ENCODE results near the gene NECAB2. TPM values are rescaled to one million over a fixed set of nuclear protein-coding genes. Genes with fewer than 3 reads are reported as not detected.

Gene NECAB2
- polyA plus RNA-seq, 3 donors: 1.5 to 3.5 (median 1.6) TPM

- DNase-seq (ENCODE audit: low read depth in 3 of 3, low spot score in 2 of 3): no peak
These were observed 2.4 kb upstream of the NECAB2 start for GRCh38 chr16:83965444-83966152.

GRCh38 chr16:83966153-83966696 is 1.8 kb upstream of the NECAB2 start:
- no peak for DNase-seq (ENCODE audit: low read depth in 3 of 3, low spot score in 2 of 3)

DNA sequence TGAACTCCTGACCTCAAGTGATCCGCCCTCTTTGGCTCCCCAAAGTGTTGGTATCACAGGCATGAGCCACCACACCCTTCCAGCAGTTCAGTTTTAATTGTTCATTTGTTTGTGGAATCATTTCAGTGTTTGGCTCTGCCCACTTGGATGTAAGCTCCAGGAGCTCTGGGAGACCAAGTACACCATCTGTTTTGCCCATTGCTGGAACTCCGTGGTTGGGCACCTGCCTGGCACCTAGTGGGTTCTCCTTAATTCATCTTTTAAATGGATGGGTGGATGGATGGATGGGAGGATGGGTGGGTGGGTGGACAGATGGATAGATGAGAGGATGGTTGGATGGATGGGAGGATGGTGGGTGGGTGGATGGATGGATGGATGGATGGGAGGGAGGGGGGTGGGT is 953 bp upstream of the NECAB2 start:
- no peak for DNase-seq (ENCODE audit: low read depth in 3 of 3, low spot score in 2 of 3)

DNA sequence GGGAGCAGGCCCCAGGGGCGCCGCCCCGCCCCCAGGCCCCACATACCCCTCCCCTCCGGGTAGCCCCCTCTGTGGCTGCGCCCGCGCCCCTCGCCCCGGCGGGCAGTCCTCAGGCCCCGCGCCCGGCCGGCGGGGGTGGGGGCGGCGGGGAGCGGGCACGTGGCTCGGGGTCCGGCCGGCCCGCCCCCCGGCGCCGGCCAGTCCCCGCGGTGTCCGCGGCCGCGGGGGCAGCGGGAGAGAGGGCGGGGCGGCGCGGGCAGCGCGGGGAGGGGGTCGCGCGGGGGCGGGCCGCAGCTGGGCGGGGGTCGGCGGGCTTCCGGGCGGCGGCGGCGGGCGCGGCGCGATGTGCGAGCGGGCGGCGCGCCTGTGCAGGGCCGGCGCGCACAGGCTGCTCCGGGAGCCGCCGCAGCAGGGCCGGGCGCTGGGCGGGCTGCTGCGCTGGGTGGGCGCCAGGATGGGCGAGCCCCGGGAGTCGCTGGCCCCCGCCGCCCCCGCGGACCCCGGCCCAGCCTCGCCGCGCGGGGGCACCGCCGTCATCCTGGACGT is 335 bp downstream of the NECAB2 start:
- no peak for DNase-seq (ENCODE audit: low read depth in 3 of 3, low spot score in 2 of 3)

GRCh38 chr16:83968891-83969649 is 1.0 kb downstream of the NECAB2 start:
- no peak for DNase-seq (ENCODE audit: low read depth in 3 of 3, low spot score in 2 of 3)

DNA sequence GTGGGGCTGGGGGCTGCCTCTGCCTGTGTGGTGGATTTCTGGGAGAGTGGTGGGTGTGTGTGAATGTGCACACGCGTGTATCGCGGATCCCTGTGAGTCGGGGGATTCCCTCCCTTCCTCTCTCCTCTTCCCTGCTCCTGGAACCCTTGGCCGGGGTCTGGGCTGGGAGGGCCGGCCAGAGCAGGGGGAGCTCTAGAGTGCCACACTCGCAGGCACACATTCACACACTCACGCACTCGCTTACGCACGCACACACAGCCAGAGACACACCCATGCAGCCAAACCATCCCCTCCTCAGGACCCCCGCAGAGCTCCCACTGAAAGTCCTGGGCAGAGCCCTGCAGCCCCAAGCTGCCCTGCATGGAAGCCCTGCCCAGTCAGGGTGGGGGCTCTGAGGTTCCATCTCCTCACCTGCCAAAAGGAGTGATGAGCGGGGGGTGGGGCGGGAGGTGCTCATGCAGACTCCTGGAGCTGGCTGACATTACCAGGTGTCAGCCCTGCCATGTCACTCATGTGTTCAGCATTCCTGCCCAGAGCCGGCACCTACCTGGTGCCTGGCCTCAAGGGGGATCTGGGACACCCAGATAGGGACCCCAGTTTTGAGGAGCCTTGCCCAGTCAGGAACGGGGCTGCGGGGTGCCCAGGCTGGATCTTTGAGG is 1.9 kb downstream of the NECAB2 start:
- DNase-seq (ENCODE audit: low read depth in 3 of 3, low spot score in 2 of 3): no peak

GRCh38 chr16:83970430-83970815 is 2.4 kb downstream of the NECAB2 start:
- DNase-seq (ENCODE audit: low read depth in 3 of 3, low spot score in 2 of 3): no peak

GRCh38 chr16:83971165-83972130 is 3.4 kb downstream of the NECAB2 start:
- DNase-seq (ENCODE audit: low read depth in 3 of 3, low spot score in 2 of 3): no peak

- DNase-seq (ENCODE audit: low read depth in 3 of 3, low spot score in 2 of 3): no peak
These were observed 4.4 kb downstream of the NECAB2 start for GRCh38 chr16:83972256-83973008.

- DNase-seq (ENCODE audit: low read depth in 3 of 3, low spot score in 2 of 3): no peak
These were observed 5.0 kb downstream of the NECAB2 start for GRCh38 chr16:83973077-83973476.

DNA sequence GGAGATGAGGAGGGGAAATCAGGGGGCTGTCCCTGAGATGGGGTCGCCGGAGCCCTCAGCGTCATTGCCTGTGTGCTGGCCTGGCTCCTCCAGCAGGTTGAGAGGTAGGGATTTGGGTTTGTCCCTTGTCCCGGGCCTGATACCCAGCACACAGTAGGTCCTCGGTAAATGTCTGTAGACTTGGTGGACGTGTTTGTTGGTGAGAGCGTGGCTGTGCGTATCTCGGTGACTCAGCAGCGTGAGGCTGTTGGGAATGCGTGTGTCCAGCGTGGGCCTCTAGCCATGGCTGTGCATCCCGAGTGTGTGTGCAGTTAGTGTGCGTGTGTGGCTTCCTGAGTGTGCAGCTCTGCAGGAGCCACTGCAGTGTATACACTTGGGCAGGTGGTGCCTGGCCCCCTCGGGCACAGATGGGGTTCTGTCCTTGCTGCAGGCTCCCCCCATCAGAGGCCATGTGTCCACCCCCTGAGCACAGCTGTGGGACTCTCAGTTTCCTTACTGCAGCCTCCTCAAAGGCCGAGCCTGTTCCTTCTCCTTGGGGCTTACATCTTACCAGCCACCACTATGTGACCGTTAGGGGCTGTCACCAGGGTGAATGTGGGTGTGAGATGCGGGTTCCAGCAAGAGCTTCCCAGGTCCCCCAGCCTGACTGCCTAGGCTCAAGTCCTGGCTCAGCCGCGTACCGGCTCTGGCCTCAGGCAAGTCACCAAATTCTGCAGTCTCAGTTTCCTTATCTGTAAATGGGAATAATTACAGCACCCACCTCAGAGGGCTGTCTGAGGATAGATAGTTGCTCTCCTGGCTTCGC is 5.7 kb downstream of the NECAB2 start:
- no peak for DNase-seq (ENCODE audit: low read depth in 3 of 3, low spot score in 2 of 3)

DNA sequence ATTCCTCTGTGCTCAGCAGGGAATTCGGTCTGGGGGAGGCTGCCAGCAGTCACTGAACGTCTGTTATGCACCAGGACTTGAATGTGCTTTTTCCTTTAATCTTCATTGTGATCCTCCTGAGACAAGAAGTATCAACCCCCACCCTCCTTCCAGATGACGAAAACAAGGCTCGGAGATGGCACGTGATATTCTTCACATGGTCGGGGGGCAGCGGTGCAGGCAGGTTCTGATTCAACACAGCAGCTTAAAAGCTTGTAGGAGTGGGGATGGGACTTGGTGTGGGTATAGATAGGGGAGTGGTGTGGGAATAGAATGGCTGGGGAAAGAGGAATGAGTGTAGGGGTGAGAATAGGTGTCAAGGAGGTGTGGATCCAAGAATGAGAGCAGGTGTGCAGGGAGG is 6.4 kb downstream of the NECAB2 start:
- DNase-seq (ENCODE audit: low read depth in 3 of 3, low spot score in 2 of 3): no peak

DNA sequence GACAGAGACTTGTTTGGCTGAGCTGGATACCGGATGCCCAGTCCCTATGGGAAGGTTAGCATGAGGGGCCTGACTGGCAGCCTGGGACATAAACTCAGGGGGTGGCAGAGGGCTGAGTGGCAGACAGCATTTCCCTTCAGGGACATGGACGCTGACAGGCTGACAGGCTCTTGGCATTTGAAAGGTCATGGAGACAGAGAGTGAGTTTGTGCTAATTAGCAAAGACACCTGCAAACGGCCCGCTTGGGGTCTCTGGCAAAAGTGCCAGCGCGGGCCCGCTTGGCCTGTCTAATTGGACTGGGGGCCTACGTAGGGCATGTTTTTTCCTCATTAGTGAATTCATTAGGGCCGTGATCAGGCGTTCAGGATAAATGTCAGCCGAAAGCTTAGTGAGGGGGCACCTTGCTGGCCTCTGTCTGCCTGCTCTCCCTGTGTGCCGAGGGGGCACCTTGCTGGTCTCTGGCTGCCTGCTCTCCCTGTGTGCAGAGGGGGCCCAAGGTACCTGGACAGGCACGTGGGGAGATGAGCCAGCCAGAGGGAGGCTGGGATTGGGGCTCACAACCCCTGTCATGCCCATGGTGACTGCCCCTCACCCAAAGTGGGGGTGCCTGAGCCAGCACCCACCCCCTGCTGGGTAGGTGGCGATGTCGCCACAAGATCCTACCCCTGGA is 7.7 kb downstream of the NECAB2 start:
- DNase-seq (ENCODE audit: low read depth in 3 of 3, low spot score in 2 of 3): no peak

- DNase-seq (ENCODE audit: low read depth in 3 of 3, low spot score in 2 of 3): no peak
These were observed 9.2 kb downstream of the NECAB2 start for GRCh38 chr16:83977056-83977815.

- no peak for DNase-seq (ENCODE audit: low read depth in 3 of 3, low spot score in 2 of 3)
These were observed 10.4 kb downstream of the NECAB2 start for GRCh38 chr16:83978401-83978904.

DNA sequence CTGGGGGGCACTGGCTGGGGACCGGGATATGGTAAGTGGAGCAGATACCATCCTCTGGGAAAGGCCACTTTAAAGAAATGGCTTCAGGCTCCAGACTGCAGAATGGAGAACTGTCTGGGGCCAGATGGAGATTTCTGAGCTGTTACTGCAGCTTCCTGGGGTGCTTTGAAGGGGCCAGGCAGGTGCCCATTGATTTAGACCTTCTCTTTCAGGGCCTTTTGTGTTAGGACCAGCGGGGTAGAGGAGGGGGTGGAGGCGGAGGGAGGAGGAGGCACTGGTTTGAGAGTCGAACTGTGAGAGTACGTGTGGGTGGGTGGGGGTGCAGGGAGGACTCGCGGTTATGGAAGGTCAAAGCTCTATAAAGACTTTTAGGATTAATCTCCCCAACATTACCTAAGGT is 11.4 kb downstream of the NECAB2 start:
- no peak for DNase-seq (ENCODE audit: low read depth in 3 of 3, low spot score in 2 of 3)

DNA sequence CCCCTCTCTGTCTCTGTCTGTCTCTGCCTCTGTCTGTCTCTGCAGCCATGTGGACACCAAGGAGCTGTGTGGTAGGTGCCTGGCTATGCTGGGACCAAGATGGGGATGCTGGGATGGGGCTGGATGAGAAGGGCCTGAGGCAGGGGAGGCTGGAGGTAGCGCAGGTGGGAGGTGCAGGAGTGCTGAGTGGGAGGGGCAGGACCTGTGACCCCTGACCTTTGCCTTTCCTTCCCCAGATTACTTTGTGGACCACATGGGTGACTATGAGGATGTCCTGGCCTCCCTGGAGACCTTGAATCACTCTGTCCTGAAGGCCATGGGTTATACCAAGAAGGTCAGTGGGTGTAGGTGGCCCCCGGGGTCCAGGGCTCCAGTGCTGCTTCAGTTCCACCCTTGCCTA is 12.8 kb downstream of the NECAB2 start:
- no peak for DNase-seq (ENCODE audit: low read depth in 3 of 3, low spot score in 2 of 3)
